GM23338 (cell line): ENCODE data around the gene ZBTB39. TPM values are rescaled to one million over a fixed set of nuclear protein-coding genes. Genes with fewer than 3 reads are reported as not detected.

Source experiments
- ATAC-seq: fragments of 200-7000 bp; cut with Tn5 transposase; 3 replicates; pipeline ENCODE4 v1.9.1; 2020
- DNase-seq: peaks from one replicate; pipeline ENCODE4 v3.0.0-alpha.2; 2015; ENCODE audit warnings: low spot score
- H2AFZ ChIP-seq: fragments of 200-600 bp; sonication (generic); 2 replicates; pipeline ENCODE4 v1.8.0; 2016; ENCODE audit warnings: antibody characterized with exemption, mild to moderate bottlenecking, moderate library complexity
- H3F3A ChIP-seq: fragments of 200-600 bp; sonication (generic); replicated peaks from 2 replicates; pipeline ENCODE4 v1.8.0; 2017; ENCODE audit warnings: antibody characterized with exemption, mixed run types, low read depth
- H3K27ac ChIP-seq: fragments of 200-600 bp; sonication (generic); 2 replicates; pipeline ENCODE4 v1.6.1; 2016; ENCODE audit warnings: low read depth
- H3K27me3 ChIP-seq: fragments of 200-600 bp; sonication (generic); 2 replicates; pipeline ENCODE4 v1.8.0; 2016; ENCODE audit warnings: mild to moderate bottlenecking, mixed run types, moderate library complexity; ENCODE audit not compliant: insufficient read depth
- H3K36me3 ChIP-seq: fragments of 200-600 bp; sonication (generic); 2 replicates; pipeline ENCODE4 v1.8.0; 2016; ENCODE audit warnings: mild to moderate bottlenecking; ENCODE audit not compliant: insufficient read depth
- H3K4me1 ChIP-seq: fragments of 200-600 bp; sonication (generic); 2 replicates; pipeline ENCODE4 v1.8.0; 2016; ENCODE audit warnings: mild to moderate bottlenecking, moderate library complexity; ENCODE audit not compliant: insufficient read depth
- H3K4me2 ChIP-seq: fragments of 200-600 bp; sonication (generic); 2 replicates; pipeline ENCODE4 v1.7.1; 2017; ENCODE audit warnings: mixed run types
- H3K4me3 ChIP-seq: fragments of 200-600 bp; sonication (generic); 2 replicates; pipeline ENCODE4 v1.6.1; 2016; ENCODE audit warnings: mixed run types
- H3K79me2 ChIP-seq: fragments of 200-600 bp; sonication (generic); replicated peaks from 2 replicates; pipeline ENCODE4 v1.8.0; 2017; ENCODE audit warnings: mild to moderate bottlenecking; ENCODE audit not compliant: insufficient read depth
- H3K9me2 ChIP-seq: fragments of 200-600 bp; sonication (generic); 2 replicates; pipeline ENCODE4 v1.8.0; 2017; ENCODE audit not compliant: insufficient read depth
- H4K20me1 ChIP-seq: fragments of 200-600 bp; sonication (generic); replicated peaks from 2 replicates; pipeline ENCODE4 v1.8.0; 2017; ENCODE audit warnings: mild to moderate bottlenecking; ENCODE audit not compliant: insufficient read depth
- H3K27ac Mint-ChIP-seq: 2 replicates; pipeline ENCODE4 v1.8.0; 2020; ENCODE audit warnings: inconsistent platforms, mild to moderate bottlenecking, moderate library complexity, mixed read lengths
- H3K27me3 Mint-ChIP-seq: 3 replicates; pipeline ENCODE4 v1.8.0; 2022; ENCODE audit warnings: low read depth, mild to moderate bottlenecking, moderate library complexity, mixed read lengths, inconsistent platforms; ENCODE audit not compliant: insufficient read depth, poor library complexity
- H3K36me3 Mint-ChIP-seq: 3 replicates; pipeline ENCODE4 v1.8.0; 2021; ENCODE audit warnings: low read depth, mild to moderate bottlenecking, inconsistent platforms, moderate library complexity, mixed read lengths
- H3K4me1 Mint-ChIP-seq: 3 replicates; pipeline ENCODE4 v1.8.0; 2020; ENCODE audit warnings: mild to moderate bottlenecking, inconsistent platforms, mixed read lengths
- H3K4me3 Mint-ChIP-seq: 3 replicates; pipeline ENCODE4 v1.8.0; 2021; ENCODE audit warnings: moderate library complexity, mild to moderate bottlenecking, inconsistent platforms, mixed read lengths
- H3K9me3 Mint-ChIP-seq: 3 replicates; pipeline ENCODE4 v1.8.0; 2020; ENCODE audit warnings: moderate library complexity, mild to moderate bottlenecking, inconsistent platforms, mixed read lengths
- CREB1 ChIP-seq: fragments of 250-450 bp; sonication (Bioruptor Pico); IDR thresholded peaks from 2 replicates; pipeline ENCODE4 v1.5.0; 2020; ENCODE audit warnings: low read depth, mild to moderate bottlenecking, moderate library complexity
- CTCF ChIP-seq, 2 experiments: fragments of 200-600 bp in 1 of 2; sonication (generic) in 1 of 2; conservative IDR thresholded peaks; 2 replicates each; pipeline versions ENCODE4 v1.5.1 to v1.6.1; 2016 to 2017; ENCODE audit warnings: antibody characterized with exemption in 2 of 2, low read depth in 2 of 2, mild to moderate bottlenecking in 2 of 2, moderate library complexity in 1 of 2
- ETS1 ChIP-seq: IDR thresholded peaks from 2 replicates; pipeline ENCODE4 v1.6.1; 2016; ENCODE audit warnings: antibody characterized with exemption
- EZH2 ChIP-seq: fragments of 200-600 bp; sonication (generic); IDR thresholded peaks from one replicate; pipeline ENCODE4 v1.8.0; 2017; ENCODE audit warnings: antibody characterized with exemption, mild to moderate bottlenecking, low read depth; ENCODE audit not compliant: unreplicated experiment
- NANOG ChIP-seq: IDR thresholded peaks from 2 replicates; pipeline ENCODE4 v1.6.1; 2016; ENCODE audit warnings: antibody characterized with exemption, borderline replicate concordance
- REST ChIP-seq: IDR thresholded peaks from one replicate; pipeline ENCODE4 v1.6.1; 2018; ENCODE audit warnings: antibody characterized with exemption; ENCODE audit not compliant: unreplicated experiment
- ZNF331 ChIP-seq: fragments of 250-450 bp; sonication (Bioruptor Pico); IDR thresholded peaks from 2 replicates; pipeline ENCODE4 v1.5.0; 2020; ENCODE audit warnings: low read depth, mild to moderate bottlenecking, moderate library complexity
- polyA plus RNA-seq: library from polyadenylated mRNA; unstranded; fragments of >200 nt; fragmentation: Nextera tagmentation; extraction: Ambion mirVana; gene quantifications from 2 replicates; pipeline ENCODE4 v1.2.1, GENCODE V29; 2016
- total RNA-seq: library from RNA; depleted of rRNA; stranded (reverse); fragments of >200 nt; shearing (Covaris generic); gene quantifications from 2 replicates; pipeline ENCODE4 v1.2.3, GENCODE V29; 2014

The ZBTB39 gene
- total and polyA plus RNA-seq, 2 experiments from 2014 or later, result 6.6 to 26.7 TPM

- no peak overlapping the region for H3K4me3 ChIP-seq
- no peak overlapping the region for H3K4me2 ChIP-seq
- Mint-ChIP-seq H3K27ac (no peak overlapping the region), H3K36me3 (peaks cover under 1% of the 10 kb centered on the region; the same call in 1 of the 3 replicates), H3K4me1 (peaks cover 18% of the 10 kb centered on the region), H3K9me3 (no peaks in the 10 kb centered on the region), H3K4me3 (no peak overlapping the region), H3K27me3 (peaks cover 8% of the 10 kb centered on the region)
- no peaks in the 10 kb centered on the region for H3K79me2 ChIP-seq
- H3K36me3 ChIP-seq, result no peaks in the 10 kb centered on the region
- H2AFZ ChIP-seq, result no peak overlapping the region
- TF ChIP-seq REST, result no peak
- TF ChIP-seq ETS1, result no peak
- no peak for TF ChIP-seq CTCF (conservative IDR thresholded peaks at IDR 0.05; ENCODE audit: low read depth in 2 of 2)
- TF ChIP-seq ZNF331 (CRISPR knock-in tag), result no peak
- no peak for TF ChIP-seq CREB1 (CRISPR knock-in tag)
- no peak for TF ChIP-seq NANOG
- TF ChIP-seq EZH2, result no peak
- no peaks in the 10 kb centered on the region for H3K9me2 ChIP-seq
- H4K20me1 ChIP-seq, result no peaks in the 10 kb centered on the region
- H3K27me3 ChIP-seq, result no peaks in the 10 kb centered on the region
- ATAC-seq (no peak), DNase-seq (no peak)
- peaks cover 10% of the 10 kb centered on the region for H3K4me1 ChIP-seq
- no peaks in the 10 kb centered on the region for H3F3A ChIP-seq
- no peak overlapping the region for H3K27ac ChIP-seq
Observed at GRCh38 chr12:56990648-56991318, 15.6 kb downstream of the ZBTB39 start.
